ENCODE data around the gene JAZF1.

DNA sequence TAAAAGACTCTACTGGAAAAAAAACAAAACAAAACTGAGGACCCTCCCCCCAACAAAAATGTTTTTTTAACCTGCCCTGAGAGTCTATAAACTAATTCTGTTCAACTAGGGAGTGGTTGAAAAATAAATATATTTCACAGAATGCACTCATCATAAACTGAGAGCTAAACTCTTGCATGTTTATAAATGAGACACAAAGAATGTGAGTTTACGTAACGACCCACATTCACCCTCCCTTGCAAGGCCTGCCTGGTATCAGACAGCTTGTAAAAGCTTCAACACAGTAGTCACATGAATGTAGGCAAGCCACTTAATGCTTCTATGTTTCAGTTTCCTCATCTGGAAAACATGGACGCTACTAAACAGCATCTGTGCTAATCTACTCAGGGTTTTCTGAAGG, 50.3 kb downstream of the JAZF1 start:
- no peak for TF ChIP-seq EZH2 (IDR thresholded peaks at IDR 0.05; ENCODE audit: borderline replicate concordance)
- TF ChIP-seq, protein P1, sequence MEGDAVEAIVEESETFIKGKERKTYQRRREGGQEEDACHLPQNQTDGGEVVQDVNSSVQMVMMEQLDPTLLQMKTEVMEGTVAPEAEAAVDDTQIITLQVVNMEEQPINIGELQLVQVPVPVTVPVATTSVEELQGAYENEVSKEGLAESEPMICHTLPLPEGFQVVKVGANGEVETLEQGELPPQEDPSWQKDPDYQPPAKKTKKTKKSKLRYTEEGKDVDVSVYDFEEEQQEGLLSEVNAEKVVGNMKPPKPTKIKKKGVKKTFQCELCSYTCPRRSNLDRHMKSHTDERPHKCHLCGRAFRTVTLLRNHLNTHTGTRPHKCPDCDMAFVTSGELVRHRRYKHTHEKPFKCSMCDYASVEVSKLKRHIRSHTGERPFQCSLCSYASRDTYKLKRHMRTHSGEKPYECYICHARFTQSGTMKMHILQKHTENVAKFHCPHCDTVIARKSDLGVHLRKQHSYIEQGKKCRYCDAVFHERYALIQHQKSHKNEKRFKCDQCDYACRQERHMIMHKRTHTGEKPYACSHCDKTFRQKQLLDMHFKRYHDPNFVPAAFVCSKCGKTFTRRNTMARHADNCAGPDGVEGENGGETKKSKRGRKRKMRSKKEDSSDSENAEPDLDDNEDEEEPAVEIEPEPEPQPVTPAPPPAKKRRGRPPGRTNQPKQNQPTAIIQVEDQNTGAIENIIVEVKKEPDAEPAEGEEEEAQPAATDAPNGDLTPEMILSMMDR (IDR thresholded peaks at IDR 0.05; ENCODE audit: poor library complexity), result no peak

Measured in hepatocyte (in vitro differentiated cells).